Body of pancreas (tissue), 4 donors: ENCODE results near the gene SLC1A2.

Experiments used
- CTCF ChIP-seq, 7 experiments: fragments of 450-650 bp in 4 of 7; fragments of 200-600 bp in 3 of 7; sonication (generic) in 3 of 7; IDR thresholded peaks; one replicate each; pipeline ENCODE4 v1.5.1; 2016 to 2019; ENCODE audit warnings: antibody characterized with exemption in 7 of 7
- POLR2A ChIP-seq, 3 donors: fragments of 450-650 bp; IDR thresholded peaks; one replicate each; pipeline ENCODE4 v1.6.1; 2016; ENCODE audit warnings: antibody characterized with exemption in 3 of 3, mild to moderate bottlenecking in 2 of 3

GRCh38 chr11:35235157-35235468 lies 184.2 kb downstream of the SLC1A2 start:
- TF ChIP-seq CTCF (IDR thresholded peaks at IDR 0.05) (no peak), POLR2A (IDR thresholded peaks at IDR 0.05) (no peak)
